GM19239 (cell line): ENCODE results near the gene C3orf38.
"Not testable (repeated sequence)": the region's sequence is repeated elsewhere in the genome, so short reads cannot be mapped to it uniquely, and the experiment has no call there.

Experiments used
- DNase-seq: peaks from one replicate; pipeline ENCODE4 v3.0.0; 2011; ENCODE audit warnings: low spot score; ENCODE audit not compliant: insufficient read length
- FAIRE-seq: peaks from 2 replicates; lab custom pipeline; 2011; peaks lifted over from hg19 to GRCh38; lab: Jason Lieb, UNC

Gene C3orf38

GRCh38 chr3:88149509-88150362, at the start of gene C3orf38:
C3orf38 (plus strand) TSS chr3:88149959; CDS start chr3:88150053, 94 bp downstream.
- FAIRE-seq (peak; percentile 96), DNase-seq (peak; percentile 36)

DNA sequence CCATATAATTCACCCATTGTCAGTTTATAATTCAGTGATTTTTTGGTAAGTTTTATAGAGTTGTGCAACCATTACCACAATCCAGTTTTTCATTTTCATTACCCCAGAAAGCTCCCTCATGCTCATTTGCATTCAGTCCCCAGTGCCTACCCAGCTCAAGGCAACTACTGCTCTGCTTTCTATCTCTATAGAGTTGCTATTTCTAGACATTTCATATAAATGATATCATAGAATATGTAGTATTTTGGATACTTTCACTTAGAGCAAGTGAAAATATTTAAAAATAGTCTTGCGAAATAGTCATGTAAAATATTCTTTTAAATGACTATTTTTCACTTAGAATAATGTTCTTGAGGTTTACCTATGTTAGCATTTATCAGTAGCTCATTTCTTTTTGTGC, 48.6 kb upstream of the C3orf38 start:
- FAIRE-seq: no peak
- no peak for DNase-seq

DNA sequence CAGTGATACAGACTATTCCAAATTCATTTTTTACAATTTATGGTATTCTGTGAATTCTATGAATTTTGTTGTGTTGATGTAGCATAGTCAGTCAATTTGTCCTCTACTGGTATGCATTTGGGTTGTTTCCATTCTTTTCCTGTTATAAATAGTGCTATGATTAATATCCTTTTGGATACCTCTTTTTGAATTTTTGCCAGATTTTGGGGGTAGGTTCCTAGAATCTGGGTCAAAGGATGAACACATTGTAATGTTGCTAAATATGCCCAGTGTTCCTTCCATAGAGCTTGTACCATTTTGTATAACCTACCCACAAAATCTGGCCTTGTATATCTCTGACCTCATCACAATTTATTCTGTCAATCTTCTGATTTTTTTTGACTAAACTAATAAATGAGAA, 44.4 kb upstream of the C3orf38 start:
- DNase-seq (no peak), FAIRE-seq (no peak)

GRCh38 chr3:88112289-88112688, 37.5 kb upstream of the C3orf38 start:
- FAIRE-seq (no peak), DNase-seq (no peak)

DNA sequence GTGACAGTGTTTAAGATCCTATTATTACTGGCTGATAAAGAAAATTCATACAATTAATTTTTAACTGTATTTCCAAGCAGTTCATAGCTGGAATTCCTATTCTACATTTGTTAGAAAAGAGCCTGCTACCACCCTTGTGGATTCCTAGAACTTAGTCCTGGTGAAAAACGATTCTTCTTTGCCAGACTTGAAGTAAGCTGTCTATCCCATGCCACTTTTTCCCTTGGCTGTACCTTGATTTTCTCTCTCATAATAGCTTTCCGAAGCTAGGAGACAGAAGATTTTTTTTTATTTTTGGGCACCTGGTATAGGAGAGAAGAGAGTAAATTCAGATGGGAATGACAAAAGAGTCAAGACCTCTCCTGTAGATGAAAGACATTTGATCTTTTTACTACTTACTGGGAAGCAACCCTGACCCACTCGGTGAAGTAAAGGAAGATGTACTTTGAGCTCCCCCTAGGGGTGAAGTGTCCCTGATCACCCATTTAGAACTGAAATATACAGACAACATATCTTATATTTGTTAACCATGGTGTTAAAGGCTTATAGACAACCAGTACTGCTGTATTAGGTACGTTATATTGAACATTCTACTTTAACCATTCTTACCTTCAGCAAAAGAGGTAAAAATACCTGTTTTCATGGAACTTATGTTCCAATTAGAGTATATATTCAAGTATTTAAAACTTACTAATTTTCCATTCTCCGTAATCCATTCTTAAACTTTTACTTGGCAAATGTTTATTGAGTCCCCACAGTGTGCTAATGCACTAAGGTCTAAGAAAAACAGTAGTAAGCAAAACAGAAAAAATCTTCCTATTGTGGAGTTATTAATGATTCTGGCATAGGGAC, 36.2 kb upstream of the C3orf38 start:
- FAIRE-seq: peak; percentile 68
- peak; percentile 12 for DNase-seq

DNA sequence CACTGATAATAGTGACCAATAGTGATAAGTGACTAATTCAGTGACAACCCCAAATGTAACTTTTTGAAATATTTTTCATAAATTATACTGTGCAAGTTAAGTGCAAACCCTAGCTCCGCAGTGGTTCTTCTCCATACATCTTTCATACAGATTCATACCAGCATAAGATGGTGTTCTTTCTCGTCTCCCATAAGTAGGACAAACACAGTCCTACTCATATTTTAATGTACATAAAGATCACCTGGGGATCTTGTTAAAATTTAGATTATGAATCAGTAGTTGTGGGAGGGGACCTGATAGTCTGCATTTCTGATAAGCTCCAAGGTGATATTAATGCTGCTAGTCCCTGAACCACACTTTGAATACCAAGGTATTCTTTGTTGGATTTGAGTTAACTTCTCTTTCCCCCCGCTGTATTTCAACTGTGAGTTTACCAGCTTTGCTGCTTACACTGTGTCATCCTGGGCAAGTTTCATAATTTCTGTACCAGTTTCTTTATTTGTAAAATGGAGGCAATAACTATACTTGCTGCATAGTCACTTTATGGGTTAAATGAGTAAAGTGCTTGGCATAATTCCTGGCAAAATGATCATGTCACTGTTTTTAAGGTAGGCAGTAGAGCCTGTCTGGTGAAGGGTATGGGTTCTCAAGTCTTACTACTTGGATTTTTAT, 34.7 kb upstream of the C3orf38 start:
- FAIRE-seq: no peak
- DNase-seq: no peak

GRCh38 chr3:88117683-88118082, 32.1 kb upstream of the C3orf38 start:
- no peak for DNase-seq
- no peak for FAIRE-seq

DNA sequence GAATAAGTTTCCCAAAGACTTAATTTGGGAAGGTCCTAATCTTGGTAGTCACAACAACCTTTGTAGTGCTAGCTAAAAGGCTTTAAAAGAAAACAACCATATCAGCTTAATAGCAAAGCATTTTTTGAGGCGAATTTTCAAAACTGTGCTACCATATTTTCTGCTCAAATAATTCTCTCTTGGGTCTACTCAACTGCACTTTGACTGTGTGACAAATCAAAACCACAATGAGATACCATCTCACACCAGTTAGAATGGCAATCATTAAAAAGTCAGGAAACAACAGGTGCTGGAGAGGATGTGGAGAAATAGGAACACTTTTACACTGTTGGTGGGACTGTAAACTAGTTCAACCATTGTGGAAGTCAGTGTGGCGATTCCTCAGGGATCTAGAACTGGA, 31.2 kb upstream of the C3orf38 start:
- not testable (repeated sequence) for FAIRE-seq

DNA sequence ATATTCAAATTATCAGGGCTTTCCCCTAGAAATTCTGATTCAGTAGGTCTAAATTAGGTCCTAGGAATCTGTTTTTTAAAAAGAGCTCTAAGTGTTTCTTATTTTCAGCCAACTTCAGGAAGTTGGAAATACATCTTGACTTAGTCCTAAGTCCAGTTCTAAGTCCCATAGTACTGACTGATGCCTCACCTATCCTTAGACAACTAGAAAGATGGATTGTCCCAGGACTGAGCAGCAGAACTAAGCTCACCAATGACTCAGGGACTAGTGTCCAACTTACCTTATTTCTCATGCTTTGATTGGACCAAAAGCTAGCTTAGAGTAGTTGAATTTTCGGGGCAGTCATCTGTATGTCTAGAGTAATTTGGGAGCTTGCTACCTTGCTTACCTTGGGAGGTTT, 26.2 kb upstream of the C3orf38 start:
- FAIRE-seq (peak; percentile 23), DNase-seq (no peak)

More for the DNA sequence above, 31.2 kb upstream of the C3orf38 start:
- not testable (repeated sequence) for DNase-seq

- no peak for DNase-seq
- FAIRE-seq: no peak
These were observed 18.1 kb upstream of the C3orf38 start for GRCh38 chr3:88131695-88132094.

DNA sequence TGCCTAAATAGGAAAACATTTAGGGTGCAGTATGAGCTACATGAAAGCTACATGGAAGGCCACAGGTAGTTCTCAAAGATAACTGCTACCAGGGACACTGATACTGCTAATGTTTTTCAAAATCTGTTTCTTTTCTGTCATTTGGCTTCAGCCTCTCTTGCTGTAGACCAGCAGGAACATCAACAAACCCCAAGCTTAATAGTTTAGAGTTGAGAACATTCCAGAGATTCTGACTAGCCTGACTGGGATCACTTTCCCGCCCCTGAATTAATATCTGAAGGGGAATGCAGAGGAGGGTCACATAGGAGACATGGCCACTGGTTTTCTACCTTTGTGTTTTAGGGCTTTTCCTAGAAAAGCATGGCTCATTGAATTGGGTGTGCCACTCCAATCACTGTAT, 16.9 kb upstream of the C3orf38 start:
- FAIRE-seq: no peak
- no peak for DNase-seq

DNA sequence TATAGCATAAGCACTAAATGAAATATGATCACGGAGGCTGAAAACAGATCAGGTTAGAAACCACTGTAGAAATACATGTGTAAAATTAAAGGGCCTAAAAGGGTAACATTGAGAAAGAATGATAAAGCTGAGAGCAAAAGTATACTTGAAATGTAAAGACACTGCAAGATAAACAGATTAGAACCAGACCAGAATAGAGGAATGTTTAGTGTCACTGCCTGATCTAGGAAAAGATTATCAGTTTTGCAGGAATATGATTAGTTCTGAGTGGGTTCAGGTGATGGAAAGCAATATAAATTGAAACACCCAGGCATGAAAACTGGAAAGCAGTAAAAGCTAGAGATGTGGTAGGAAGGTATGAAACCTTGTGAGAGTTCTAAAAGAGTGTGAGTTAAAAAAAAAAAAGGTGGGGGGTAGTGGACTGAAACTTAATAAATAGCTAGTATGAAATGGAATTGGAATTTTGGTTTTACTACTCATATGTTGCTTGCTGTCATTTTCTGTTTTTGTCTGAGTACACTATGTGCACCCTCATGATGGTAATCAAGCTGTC, 16.0 kb upstream of the C3orf38 start:
- DNase-seq (no peak), FAIRE-seq (peak; percentile 60)

- FAIRE-seq (no peak), DNase-seq (no peak)
These were observed 11.9 kb upstream of the C3orf38 start for GRCh38 chr3:88137836-88138235.

- no peak for DNase-seq
- FAIRE-seq: no peak
These were observed 8.2 kb upstream of the C3orf38 start for GRCh38 chr3:88141458-88142083.

- FAIRE-seq: peak; percentile 86
- DNase-seq: no peak
These were observed 7.6 kb upstream of the C3orf38 start for GRCh38 chr3:88142094-88142624.

DNA sequence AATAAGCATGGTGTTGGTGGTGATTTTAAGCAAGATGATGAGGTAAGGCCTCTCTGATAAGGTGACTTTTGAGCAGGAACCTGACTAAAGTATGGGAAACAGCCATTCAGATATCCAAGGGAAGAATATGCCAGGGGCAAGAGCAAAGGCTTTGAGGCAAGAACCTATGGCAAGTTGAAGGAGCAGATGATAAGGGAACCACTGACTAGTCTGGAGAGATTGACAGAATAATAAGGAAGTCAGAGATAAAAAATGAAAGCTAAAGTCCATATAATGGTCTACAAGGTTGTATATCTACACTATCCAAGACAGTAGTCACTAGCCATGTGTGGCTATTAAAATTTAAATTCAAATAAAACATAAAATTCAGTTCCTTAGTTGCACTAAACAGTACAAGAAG, 2.5 kb upstream of the C3orf38 start:
- FAIRE-seq: no peak
- no peak for DNase-seq

GRCh38 chr3:88148651-88149050, 1.1 kb upstream of the C3orf38 start:
- DNase-seq (no peak), FAIRE-seq (no peak)

- DNase-seq (no peak), FAIRE-seq (no peak)
These were observed 654 bp upstream of the C3orf38 start for GRCh38 chr3:88149101-88149508.

GRCh38 chr3:88150371-88150770, 612 bp downstream of the C3orf38 start:
- no peak for FAIRE-seq
- no peak for DNase-seq

DNA sequence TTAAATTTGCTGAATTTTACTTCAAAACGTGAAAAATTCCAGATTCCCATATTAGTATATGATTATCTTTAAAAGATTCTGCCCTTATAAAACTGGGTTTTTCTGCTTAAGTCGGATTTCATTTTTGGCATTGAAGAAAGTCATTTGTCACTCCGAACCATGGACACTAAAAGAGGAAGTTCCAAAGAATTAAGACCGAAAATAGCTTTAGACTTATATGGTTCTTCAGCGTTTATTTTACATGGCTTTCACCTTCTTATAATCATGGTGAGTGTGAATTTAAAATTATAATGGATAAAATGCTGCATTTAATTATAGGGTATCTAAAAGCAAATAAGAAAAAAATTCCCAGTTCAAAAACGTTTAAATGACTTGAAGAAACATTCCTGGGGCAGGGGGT, 1.0 kb downstream of the C3orf38 start:
- no peak for DNase-seq
- no peak for FAIRE-seq
